Gastrocnemius medialis (tissue), 4 donors: ENCODE data around the gene DHRS1.

Source experiments
- POLR2A ChIP-seq, 2 donors: fragments of 450-650 bp; IDR thresholded peaks; one replicate each; pipeline ENCODE4 v1.6.1; 2017; ENCODE audit warnings: antibody characterized with exemption in 2 of 2, mild to moderate bottlenecking in 2 of 2, moderate library complexity in 2 of 2
- TF ChIP-seq, protein P1 (sequence below), 5 experiments: fragments of 450-650 bp in 3 of 5; fragments of 200-600 bp in 2 of 5; sonication (generic) in 2 of 5; IDR thresholded peaks in 4 of 5; conservative IDR thresholded peaks in 1 of 5; 1 replicate in 4 of 5; 2 replicates in 1 of 5; pipeline ENCODE4 v1.5.1; 2016 to 2019; ENCODE audit warnings: antibody characterized with exemption in 5 of 5, mild to moderate bottlenecking in 3 of 5, moderate library complexity in 3 of 5

- no peak for TF ChIP-seq POLR2A (IDR thresholded peaks at IDR 0.05)
- TF ChIP-seq, protein P1, sequence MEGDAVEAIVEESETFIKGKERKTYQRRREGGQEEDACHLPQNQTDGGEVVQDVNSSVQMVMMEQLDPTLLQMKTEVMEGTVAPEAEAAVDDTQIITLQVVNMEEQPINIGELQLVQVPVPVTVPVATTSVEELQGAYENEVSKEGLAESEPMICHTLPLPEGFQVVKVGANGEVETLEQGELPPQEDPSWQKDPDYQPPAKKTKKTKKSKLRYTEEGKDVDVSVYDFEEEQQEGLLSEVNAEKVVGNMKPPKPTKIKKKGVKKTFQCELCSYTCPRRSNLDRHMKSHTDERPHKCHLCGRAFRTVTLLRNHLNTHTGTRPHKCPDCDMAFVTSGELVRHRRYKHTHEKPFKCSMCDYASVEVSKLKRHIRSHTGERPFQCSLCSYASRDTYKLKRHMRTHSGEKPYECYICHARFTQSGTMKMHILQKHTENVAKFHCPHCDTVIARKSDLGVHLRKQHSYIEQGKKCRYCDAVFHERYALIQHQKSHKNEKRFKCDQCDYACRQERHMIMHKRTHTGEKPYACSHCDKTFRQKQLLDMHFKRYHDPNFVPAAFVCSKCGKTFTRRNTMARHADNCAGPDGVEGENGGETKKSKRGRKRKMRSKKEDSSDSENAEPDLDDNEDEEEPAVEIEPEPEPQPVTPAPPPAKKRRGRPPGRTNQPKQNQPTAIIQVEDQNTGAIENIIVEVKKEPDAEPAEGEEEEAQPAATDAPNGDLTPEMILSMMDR (IDR thresholded peaks at IDR 0.05 in 4 of 5, conservative IDR thresholded peaks at IDR 0.05 in 1 of 5): no peak
Measured at GRCh38 chr14:24312736-24313507, 13.3 kb upstream of the DHRS1 start.
